Putamen (tissue), 1 donor: ENCODE data around the gene RAB13.
"Not testable (repeated sequence)": the region's sequence is repeated elsewhere in the genome, so short reads cannot be mapped to it uniquely, and the experiment has no call there.

Experiments used
- DNase-seq: peaks from one replicate; pipeline ENCODE4 v3.0.0-alpha.2; 2016; ENCODE audit warnings: low spot score

Gene RAB13

GRCh38 chr1:153985941-153986761, at the start of gene RAB13:
TSS of gene RAB13 (minus strand) at chr1:153986339. CDS start at chr1:153986236, 103 bp downstream.
- DNase-seq: peak; percentile 72

GRCh38 chr1:154033697-154034096, 47.6 kb upstream of the RAB13 start:
- not testable (repeated sequence) for DNase-seq

- no peak for DNase-seq
These were observed 33.8 kb upstream of the RAB13 start for GRCh38 chr1:154019940-154020339.

- DNase-seq: no peak
These were observed 33.1 kb upstream of the RAB13 start for GRCh38 chr1:154019269-154019668.

GRCh38 chr1:154014154-154014907, 28.2 kb upstream of the RAB13 start:
- no peak for DNase-seq

GRCh38 chr1:154012543-154012942, 26.4 kb upstream of the RAB13 start:
- DNase-seq: not testable (repeated sequence)

- DNase-seq: no peak
These were observed 26.0 kb upstream of the RAB13 start for GRCh38 chr1:154012129-154012528.

- DNase-seq: no peak
These were observed 20.0 kb upstream of the RAB13 start for GRCh38 chr1:154006136-154006535.

GRCh38 chr1:154000420-154000819, 14.3 kb upstream of the RAB13 start:
- DNase-seq: no peak

GRCh38 chr1:153996882-153997281, 10.7 kb upstream of the RAB13 start:
- not testable (repeated sequence) for DNase-seq

GRCh38 chr1:153995640-153996039, 9.5 kb upstream of the RAB13 start:
- no peak for DNase-seq

GRCh38 chr1:153995202-153995601, 9.1 kb upstream of the RAB13 start:
- no peak for DNase-seq

- DNase-seq: no peak
These were observed 5.7 kb upstream of the RAB13 start for GRCh38 chr1:153991806-153992205.

GRCh38 chr1:153991151-153991630, 5.1 kb upstream of the RAB13 start:
- DNase-seq: no peak

- peak; percentile 97 for DNase-seq
These were observed 4.5 kb upstream of the RAB13 start, which contains the start of gene RPS27 for GRCh38 chr1:153990468-153991150. TSS of gene RPS27 (plus strand) at chr1:153990762. CDS start at chr1:153990797, 35 bp downstream.

- no peak for DNase-seq
These were observed 1.5 kb upstream of the RAB13 start for GRCh38 chr1:153987621-153988020.

GRCh38 chr1:153985341-153985912, 712 bp downstream of the RAB13 start:
- DNase-seq: no peak

GRCh38 chr1:153984123-153984894, 1.8 kb downstream of the RAB13 start:
- no peak for DNase-seq

- DNase-seq: not testable (repeated sequence)
These were observed 4.4 kb downstream of the RAB13 start for GRCh38 chr1:153981735-153982134.

GRCh38 chr1:153979091-153979490, 7.0 kb downstream of the RAB13 start:
- not testable (repeated sequence) for DNase-seq

GRCh38 chr1:153978274-153978909, 7.7 kb downstream of the RAB13 start:
- DNase-seq: no peak
